ENCODE data around the gene CACNA1C.
A peak's percentile ranks its signal among the peaks of the same experiment; 100 is the strongest.

CACNA1C gene

DNA sequence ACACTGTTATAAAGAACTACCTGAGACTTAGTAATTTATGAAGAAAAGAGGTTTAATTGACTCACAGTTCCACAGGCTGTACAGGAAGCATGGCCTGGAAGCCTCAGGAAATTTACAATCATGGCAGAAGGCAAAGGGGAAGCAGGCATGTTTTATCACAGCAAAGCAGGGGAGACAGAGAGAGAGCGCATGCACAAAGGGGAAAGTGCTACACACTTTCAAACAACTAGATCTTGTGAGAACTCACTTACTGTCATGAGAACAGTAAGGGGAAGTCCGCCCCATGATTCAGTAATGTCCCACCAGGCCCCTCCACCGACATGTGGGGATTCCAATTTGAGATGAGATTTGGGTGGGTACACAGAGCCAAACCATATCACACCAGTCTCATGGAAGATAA lies 313.9 kb downstream of the CACNA1C start:
- DNase-seq (ENCODE audit: low read depth) = no peak

DNA sequence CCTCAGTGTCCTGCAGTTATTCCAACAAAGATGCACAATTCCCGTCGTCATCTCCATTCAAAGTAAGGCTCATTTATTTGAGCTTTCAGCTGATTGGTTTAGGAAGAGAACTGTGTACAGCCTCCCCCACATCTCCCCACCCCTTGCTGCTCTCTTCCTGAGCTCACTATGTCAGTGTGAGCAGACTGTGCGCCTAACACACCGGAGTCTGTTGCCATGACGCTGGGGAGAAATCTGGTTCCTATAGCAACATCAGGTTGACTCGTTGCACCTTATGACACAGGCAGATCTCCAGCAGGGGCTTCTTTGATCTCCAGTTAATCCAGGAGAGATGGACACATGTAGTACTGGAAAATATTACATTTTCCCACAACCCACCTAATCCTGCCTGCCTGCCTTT lies 319.4 kb downstream of the CACNA1C start:
- no peak for DNase-seq (ENCODE audit: low read depth)

DNA sequence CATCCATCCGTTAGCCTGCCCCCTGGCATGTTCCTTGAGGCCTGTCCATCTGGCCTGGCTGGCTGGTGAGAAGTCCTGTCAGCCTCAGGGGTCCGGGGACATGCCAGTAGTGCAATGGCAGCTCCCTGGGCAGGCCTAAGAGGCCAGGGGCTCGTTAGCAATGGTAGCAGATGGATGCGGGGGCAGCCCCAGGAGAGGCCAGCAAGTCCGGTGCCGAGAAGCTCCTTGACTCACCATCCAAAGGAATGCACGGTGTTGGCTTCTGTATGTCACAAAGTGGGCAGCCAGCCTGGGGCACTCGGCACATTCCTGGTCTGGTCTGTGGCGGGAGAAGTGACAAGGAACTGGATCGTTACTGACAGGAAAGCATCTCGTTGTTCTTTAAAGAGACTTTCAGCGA lies 319.9 kb downstream of the CACNA1C start:
- no peak for DNase-seq (ENCODE audit: low read depth)

DNA sequence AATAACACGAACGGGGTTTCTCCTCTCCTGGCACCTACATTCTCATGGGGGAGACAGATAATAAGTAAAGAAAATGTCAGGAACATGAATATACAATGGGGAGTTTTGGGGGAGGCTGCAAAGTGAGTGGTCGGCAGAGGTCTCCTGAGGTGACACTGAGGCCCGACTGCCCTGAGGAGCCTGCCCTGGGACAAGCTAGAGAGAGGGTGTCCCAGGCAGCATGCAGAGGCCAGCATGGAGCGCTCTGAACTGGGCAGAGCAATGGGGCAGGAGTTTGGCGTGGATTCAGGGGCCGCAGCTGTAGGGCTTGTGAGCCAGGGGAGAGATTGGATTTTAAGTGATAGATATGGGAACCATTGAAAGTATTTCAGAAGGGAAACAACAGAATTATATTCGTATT lies 320.5 kb downstream of the CACNA1C start:
- no peak for DNase-seq (ENCODE audit: low read depth)

DNA sequence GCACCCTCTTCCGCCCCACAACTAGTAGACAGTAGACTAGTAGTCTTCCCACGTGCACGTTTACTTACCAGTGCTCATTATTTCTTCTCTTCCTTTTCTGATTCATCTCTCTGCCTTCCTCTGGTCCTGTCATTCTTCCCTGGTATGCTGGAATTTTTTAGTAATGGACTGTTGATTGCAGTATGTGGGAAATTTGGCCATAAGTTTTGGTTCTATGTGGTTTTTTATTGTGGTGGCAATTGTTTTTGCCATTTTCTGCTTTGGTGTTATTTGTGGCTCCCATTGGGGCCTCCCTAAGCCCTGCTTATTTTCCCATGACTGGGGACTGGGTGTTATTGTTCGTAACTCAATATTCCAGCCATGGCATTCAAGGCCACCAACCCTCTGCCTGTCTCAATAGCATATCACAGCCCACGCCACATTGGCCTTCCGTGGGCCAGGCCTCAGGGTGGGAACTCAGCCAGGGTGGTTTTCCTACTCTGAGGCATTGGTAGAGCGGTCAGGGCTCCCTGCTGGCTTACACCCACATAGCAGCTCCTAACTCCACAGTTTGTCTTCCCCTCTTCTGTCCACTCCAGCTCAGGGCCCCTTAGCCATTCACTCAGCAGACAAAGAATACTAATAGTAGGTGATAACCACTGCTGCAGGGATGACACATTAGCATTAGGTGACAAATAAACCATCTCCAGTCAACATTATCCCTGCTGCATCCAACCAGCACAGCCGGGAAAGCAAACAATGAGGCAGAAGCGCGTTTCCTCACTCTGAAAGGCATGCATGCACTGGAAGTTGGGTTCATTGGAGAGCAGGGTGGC lies 321.5 kb downstream of the CACNA1C start:
- no peak for DNase-seq (ENCODE audit: low read depth)

DNA sequence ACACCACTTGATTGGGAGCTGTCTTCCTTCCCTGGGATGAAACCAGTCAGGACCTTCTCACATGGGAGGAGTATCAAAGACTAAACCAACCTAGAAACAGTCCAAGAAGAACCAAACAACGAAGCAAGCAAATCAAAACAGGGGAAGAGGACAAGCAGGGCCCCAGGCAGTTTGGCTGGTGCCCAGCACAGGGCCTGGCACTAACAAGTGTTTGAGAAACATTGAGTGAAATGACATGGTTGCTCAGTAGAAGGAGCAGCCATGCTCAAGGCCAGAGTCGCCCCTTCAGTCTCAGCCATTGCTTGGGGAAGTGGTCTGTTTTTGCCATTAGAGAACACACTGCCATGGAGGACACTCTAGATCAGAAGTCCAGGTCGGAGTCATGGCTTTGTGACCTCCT lies 323.1 kb downstream of the CACNA1C start:
- DNase-seq (ENCODE audit: low read depth) = no peak

DNA sequence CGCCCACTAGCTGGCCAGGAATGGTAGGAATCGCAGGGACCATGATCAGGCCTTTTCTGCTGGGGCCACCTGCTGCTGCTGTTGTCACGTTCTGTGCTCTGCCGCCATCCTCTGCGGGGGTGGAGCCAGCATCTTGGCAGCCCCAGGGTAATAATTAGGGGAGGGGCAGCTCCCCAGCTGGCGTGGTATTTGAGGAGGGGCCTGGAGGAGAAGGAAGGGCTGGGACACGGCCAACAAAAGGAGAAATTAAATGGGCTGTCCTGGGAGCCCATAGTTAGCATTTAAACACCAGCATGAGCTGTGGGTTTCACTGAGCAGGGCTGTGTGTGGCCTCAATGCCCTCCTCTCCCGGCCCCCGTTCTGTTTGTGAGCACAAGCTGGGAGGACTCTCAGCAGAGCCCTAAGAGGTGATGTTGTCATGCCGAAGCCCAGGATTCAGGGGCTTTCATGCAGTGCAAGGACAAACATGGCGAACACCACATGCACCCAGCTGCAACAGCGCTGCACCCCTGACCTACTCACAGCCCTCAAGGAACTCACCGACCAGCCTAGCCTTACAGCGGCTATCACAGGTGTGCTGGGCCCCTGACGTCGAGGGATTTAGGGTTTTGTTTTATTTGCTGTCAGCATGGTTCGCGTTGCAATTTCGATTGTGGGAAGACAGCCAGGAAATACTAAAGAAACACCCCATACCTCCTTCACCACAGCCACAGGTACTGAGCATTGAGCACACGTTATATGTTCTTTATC lies 324.3 kb downstream of the CACNA1C start:
- no peak for DNase-seq (ENCODE audit: low read depth)

DNA sequence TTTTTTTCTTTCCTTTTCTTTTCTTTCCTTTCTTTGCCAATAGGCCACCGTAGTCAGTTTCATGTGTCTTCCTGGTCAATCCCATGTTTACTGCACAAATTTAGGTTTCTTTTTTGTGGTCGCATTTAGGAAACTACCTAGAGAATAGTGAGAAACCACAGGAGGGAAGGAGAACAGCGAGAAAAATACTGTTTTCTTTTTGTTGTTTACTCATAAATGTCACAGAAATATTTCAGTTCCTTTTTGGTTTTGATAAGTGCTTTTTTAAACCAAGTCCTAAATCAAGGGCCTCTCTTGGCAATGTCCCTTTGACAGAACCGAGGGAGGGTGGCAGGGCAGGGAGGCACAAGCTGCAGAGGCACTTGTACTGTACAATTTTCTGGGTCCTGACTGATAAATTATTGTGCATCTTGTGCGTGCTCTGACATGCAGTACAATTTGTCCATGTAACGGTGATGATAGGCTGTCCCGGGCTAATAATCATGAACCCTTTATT lies 326.1 kb downstream of the CACNA1C start:
- no peak for DNase-seq (ENCODE audit: low read depth)

DNA sequence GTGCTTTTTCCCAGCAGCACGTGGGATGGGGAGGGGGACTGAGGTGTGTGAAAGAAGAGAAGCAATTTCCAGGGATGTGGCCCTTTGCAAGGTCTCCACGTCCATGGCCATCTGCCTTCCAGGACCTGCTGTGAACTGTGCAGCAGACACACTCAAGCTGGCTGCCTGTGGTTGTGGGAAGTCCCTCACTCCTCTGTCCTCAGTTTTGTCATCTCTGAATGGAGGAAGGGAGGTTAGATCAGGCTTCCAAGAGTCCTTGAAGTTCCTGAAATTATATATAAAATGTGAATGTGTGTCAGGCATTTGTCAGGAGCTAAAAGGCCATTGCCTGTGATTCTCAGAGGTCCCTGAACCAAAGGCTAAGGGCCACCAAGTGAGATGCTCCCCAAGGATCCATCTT lies 328.2 kb downstream of the CACNA1C start:
- DNase-seq (ENCODE audit: low read depth) = no peak

DNA sequence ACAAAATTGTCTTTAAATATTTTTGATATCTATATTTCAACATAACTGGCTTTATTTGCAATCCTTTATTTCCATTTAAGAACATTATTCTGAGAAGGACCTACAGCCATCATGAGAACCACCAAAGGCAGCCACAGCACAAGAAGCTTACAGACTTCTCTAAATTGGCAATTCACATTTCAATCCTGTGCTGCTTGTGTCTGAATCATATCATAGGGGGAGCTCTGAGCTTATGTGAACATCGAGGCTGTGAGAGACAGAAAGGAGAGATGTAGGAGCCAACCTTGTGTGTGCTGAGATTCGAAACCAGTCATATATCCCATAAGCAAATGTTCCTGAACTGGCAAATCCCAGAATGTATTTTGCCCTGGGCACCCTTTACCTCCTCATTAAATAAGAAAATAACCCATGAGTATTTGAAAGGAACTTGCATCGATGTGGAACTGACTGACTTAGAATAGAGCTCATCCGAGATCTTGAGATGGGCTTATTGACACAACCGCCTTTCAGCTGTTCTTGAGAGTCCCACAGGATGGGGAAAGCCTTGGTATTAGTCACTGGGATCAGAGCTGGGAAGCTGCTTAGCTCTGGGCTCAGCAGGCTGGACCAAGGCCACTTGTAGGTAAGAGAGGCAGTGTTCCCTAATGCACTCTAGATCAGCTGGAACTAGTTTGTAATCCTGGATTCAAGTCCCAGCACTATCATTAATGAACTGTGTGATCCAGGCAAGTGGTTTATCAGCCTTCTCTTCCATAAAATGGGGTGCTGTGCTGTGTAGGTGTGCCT lies 329.8 kb downstream of the CACNA1C start:
- no peak for DNase-seq (ENCODE audit: low read depth)

DNA sequence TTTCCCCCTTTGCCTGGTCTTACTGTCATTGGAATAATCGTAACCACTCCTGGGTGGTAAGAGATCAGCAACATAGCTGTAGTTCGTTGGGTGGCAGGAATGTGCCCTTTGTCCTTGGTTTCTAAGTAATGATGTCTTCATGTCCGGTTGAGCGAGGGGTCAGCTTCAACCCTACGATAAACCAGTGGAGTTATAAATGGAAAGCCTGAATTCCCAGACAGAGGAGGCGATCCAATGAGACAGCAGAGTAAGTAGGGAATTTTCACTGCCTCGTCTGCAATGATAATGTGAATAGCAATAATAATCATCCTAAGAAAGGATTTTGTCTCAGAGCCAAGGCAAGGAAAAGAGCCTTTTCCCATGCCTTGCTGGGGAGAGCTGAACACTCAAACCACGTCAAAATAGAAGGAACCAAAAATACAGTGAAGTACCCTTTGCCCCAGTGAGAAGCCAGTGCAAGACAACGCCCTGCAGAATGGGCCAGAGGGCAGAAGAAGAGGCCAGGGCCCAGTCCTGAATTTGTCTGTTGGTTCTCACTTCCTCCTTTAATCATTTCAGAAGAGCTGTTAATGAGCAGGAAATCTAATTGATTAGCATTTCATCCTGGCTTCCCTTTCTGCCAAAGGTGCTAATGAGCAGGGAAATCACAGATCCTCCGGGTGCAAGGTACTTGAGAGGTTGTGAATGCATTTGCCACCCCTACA lies 330.7 kb downstream of the CACNA1C start:
- DNase-seq (ENCODE audit: low read depth) = no peak

DNA sequence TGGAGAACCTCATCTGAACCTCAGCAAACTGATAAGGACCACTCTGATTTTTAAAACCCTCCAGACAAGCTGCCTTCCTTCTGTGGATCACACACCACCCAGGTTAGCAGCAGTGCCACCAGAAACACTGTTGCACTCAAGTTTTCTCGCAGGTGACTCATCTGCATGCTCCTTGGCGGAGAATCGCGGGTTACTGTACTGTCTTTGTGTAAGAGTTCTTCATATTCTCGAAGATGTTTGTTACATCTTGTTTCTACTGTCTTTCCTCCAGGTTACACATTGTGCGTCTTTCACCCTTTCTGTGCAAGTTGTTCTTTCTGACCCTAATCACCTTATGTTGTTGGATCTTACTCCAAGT lies 331.2 kb downstream of the CACNA1C start:
- no peak for DNase-seq (ENCODE audit: low read depth)

DNA sequence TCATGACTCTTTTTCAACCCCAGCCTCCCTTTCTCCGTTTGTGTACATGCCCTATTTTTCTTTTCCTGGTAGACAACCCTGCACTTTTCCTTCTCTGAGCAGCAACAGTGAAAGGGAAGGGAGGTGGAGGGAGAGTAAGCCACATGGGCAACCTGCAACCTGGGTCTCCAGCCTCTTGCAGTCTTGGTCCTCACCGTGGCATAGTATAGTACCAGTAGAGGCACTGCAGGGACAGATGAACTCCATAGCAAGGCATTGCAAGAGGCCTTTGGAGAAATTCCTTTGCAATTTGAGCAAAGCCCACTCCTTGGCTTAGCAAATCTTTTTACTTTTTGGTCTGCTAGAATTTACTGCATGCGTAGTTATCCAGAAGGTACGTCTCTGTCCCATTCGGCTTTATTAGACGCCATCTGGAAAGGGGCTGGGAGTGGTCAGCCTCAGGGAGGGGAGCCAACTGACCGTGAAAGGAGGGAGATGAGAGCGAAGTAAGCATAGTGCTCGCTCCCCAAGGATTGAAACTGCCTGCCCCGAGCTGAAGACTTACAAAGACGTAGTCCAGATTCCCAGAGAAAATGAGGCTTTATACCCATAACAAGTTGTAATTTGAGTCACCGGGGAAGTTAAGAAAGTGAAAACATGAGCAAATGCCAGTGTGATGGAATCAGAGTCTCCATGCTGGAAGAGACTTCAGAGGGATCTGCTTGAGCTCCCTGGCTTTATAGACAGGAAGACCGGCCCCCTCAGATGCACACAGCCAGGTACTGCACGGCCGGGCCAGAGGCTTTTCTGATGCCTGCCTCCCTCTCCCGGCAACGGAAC lies 332.0 kb downstream of the CACNA1C start:
- peak; percentile 75 for DNase-seq (ENCODE audit: low read depth)

DNA sequence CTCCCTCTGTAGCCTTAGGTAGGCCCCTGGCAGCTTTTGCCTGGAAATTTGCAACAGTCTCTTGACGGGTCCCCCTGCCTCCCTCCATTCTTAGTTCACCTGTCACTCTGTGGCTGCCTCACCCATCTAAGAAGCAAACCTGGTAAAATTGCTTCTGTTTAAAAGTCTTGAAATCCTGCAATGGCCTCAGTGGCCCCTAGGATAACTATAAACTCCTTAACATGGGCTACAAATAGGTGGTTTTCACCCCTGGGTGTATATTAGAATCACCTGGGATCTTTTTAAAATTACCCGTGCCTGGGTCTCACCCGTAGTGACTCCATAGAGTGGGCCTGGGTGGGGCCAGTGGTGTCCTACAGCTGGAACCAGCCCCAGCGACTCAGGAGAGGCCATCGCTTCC lies 332.7 kb downstream of the CACNA1C start:
- DNase-seq (ENCODE audit: low read depth) = no peak

DNA sequence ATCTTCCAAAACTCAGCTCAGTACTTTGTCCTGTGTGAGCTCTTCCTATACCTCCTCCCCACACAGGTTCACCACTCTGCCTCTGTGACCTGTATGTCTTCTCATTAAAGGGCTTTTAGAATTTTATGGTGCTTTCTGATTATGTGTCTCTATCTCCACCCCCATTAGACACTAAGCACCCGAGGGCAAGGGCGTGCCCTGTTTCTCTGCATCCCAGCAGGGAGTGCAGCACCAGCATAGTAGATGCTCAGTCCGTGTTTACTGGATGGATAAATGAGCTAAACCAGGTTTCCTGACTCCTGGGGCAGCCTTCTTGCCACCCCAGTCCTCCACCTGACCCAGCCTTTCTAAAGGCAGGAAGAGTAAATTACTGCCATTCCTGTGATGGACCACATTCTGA lies 333.8 kb downstream of the CACNA1C start:
- no peak for DNase-seq (ENCODE audit: low read depth)

DNA sequence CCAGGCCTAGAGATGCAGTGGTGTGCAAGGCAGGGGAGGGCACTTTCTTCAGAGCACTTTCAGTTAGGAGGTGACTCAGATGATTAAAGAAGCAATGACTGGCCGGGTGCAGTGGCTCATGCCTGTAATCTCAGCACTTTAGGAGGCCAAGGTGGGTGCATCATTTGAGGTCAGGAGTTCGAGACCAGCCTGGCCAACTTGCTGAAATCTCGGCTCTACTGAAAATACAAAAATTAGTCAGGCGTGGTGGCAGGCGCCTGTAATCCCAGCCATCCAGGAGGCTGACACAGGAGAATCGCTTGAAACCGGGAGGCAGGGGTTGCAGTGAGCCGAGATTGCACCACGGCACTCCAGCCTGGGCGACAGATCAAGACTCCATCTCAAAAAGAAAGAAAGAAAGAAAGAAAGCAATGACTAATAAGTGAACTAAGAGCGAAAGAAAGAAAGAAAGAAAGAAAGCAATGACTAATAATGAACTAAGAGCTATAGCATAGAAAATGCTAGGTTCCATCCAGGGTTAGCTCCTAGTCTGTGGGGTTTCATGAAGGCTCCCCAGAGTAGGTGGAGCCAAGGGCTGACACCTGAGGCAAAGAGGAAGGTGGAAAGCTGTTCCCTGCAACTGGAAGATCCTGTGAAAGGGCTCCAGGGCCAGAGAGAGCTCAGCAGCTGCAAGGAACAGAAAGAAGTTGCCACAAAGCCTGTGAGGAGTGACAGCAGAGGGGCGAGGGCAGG lies 334.5 kb downstream of the CACNA1C start:
- DNase-seq (ENCODE audit: low read depth) = no peak

DNA sequence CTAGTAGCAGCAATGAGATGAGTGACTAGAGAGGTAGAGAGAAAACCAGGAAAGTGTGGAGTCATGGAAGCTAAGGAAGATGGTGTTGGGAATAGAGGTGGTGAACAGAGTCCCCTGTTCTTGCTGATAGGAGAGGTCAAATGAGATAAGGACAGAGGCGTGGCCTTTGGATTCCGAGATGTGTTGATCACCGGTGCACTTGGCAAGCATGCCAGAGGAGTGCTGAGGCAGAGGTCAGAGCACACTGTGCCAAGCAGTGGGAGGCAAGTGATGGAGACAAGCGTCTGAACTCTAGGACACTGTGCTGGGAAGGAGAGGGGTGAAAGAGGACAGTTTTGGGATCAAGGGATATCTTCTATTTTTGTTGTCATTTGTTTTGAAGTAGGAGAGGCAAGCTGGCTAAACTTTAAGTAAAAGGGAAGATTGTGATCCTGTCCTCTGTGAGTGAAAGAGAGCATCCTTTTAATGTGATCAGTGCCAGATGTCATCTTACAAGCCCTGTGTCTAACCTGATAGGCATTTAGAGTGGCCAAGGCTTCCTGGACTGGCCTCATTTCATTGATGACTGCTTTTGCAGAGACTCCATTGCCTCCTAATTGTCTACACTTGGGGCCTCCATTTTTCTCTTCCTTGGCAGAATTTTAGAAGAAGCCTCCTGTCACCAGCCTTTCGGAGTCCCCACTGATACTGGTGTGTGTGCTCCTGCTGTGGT lies 336.4 kb downstream of the CACNA1C start:
- no peak for DNase-seq (ENCODE audit: low read depth)

DNA sequence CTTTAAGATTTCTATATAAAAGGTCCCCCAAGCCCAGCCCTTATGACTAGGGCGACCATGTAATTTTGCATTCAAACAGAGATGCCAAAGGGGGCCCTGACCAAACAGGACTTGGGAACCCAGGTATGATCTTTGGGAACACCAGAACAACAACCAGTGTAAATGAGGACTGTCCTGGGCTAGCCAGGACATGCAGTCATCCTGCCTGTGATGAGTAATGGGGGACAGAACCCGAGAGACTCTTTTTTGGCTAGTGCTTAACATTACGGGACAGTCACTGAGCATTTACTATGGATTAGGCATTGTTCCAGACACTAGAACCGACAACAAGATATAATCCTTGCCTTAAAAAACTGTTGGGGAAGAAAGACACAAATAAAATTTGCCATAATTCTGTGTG lies 337.3 kb downstream of the CACNA1C start:
- no peak for DNase-seq (ENCODE audit: low read depth)

DNA sequence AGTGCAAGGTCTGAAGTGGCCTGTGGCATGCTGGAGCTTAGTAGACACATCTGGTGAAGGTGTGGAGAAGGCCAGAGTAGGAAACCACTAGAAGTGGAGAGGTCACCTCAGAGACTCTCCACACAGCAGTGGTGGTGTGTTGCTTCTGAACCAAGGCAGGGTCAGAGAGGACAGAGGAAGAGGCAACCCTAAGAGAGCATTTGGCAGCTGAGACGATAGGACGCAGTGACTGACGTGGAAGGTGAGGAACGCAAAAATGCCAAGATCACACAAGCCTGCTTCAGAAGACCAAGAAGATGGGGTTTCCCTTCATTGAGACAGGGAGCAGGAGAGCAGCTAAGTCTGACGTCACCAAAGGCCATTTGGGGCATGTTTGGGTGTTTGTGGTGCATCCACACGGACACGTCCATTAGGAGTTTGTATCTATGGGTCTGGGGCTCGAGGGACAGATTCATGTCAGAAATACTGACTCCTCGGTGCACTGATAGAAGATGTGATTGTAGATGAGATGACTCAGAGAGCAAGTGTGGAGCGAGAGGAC lies 338.1 kb downstream of the CACNA1C start:
- DNase-seq (ENCODE audit: low read depth) = no peak

Data from GM04504 (cell line).